Endodermal cell (in vitro differentiated cells): ENCODE measurements around the gene FGB. TPM values are rescaled to one million over a fixed set of nuclear protein-coding genes. Genes with fewer than 3 reads are reported as not detected.

ENCODE experiments used
- DNase-seq: peaks from one replicate; pipeline ENCODE4 v3.0.0-alpha.2; 2017
- H3K27ac ChIP-seq: 2 replicates; pipeline ENCODE4 v1.5.1; 2013; ENCODE audit warnings: mild to moderate bottlenecking, low read depth, low read length, moderate library complexity
- H3K27me3 ChIP-seq: 2 replicates; pipeline ENCODE4 v1.6.1; 2013; ENCODE audit warnings: mild to moderate bottlenecking, low read length, moderate library complexity; ENCODE audit not compliant: insufficient read depth, control insufficient read depth, poor library complexity, severe bottlenecking
- H3K36me3 ChIP-seq: 2 replicates; pipeline ENCODE4 v1.7.0; 2013; ENCODE audit warnings: mild to moderate bottlenecking, low read length, moderate library complexity; ENCODE audit not compliant: control insufficient read depth, insufficient read depth
- H3K4me1 ChIP-seq: one replicate; pipeline ENCODE4 v1.7.0; 2013; ENCODE audit warnings: low read length; ENCODE audit not compliant: control insufficient read depth, insufficient read depth
- H3K4me3 ChIP-seq: 2 replicates; pipeline ENCODE4 v1.5.1; 2013; ENCODE audit warnings: mild to moderate bottlenecking, low read length, moderate library complexity
- H3K9ac ChIP-seq: 2 replicates; pipeline ENCODE4 v1.6.1; 2013; ENCODE audit warnings: mild to moderate bottlenecking, low read length, moderate library complexity; ENCODE audit not compliant: poor library complexity, severe bottlenecking; ENCODE audit errors: extremely low read depth
- H3K9me3 ChIP-seq: 2 replicates; pipeline ENCODE4 v1.6.1; 2013; ENCODE audit warnings: mild to moderate bottlenecking, low read length, moderate library complexity; ENCODE audit not compliant: control insufficient read depth
- H3K27ac Mint-ChIP-seq: 2 replicates; pipeline ENCODE4 v1.8.0; 2020; ENCODE audit warnings: mixed read lengths
- H3K27me3 Mint-ChIP-seq: 2 replicates; pipeline ENCODE4 v1.8.0; 2021; ENCODE audit warnings: mild to moderate bottlenecking, mixed read lengths; ENCODE audit not compliant: insufficient read depth
- H3K36me3 Mint-ChIP-seq: 2 replicates; pipeline ENCODE4 v1.8.0; 2020; ENCODE audit warnings: low read depth, mixed read lengths
- H3K4me1 Mint-ChIP-seq: 2 replicates; pipeline ENCODE4 v1.8.0; 2020; ENCODE audit warnings: mixed read lengths
- H3K4me3 Mint-ChIP-seq: 2 replicates; pipeline ENCODE4 v1.8.0; 2020; ENCODE audit warnings: mild to moderate bottlenecking, moderate library complexity, mixed read lengths
- H3K9me3 Mint-ChIP-seq: 2 replicates; pipeline ENCODE4 v1.8.0; 2020; ENCODE audit warnings: mild to moderate bottlenecking, mixed read lengths
- CTCF ChIP-seq: fragments of 200-600 bp; sonication (generic); conservative IDR thresholded peaks from 2 replicates; pipeline ENCODE4 v1.5.0; 2021; ENCODE audit warnings: antibody characterized with exemption, mild to moderate bottlenecking
- WGBS, 2 experiments: methylation state at CpG; one replicate each; pipeline versions ENCODE4 v1.1.5 to v1.1.7; 2013; ENCODE audit warnings: missing lambda C conversion rate in 2 of 2, mixed read lengths in 1 of 2; ENCODE audit not compliant: insufficient coverage in 1 of 2, insufficient read length in 1 of 2; 5-methylcytosine and 5-hydroxymethylcytosine counted together
- total RNA-seq, 2 donors: library from RNA; stranded (reverse); fragmentation: NEBNext Ultra II Directional in 1 of 2; extraction: Animal tissue kit (Norgen Biotek cat#: 25700) in 1 of 2; gene quantifications; 2 replicates in 1 of 2; 3 replicates in 1 of 2; pipeline ENCODE4 v1.2.1, GENCODE V29; 2021

FGB gene
- total RNA-seq, 2 donors from 2014 or later = 0.55 TPM; not detected in 1

- peaks cover 3% of the 10 kb centered on the region for H3K27me3 Mint-ChIP-seq
- no peak overlapping the region for H3K9ac ChIP-seq
- no peaks in the 10 kb centered on the region for H3K36me3 ChIP-seq
- 91 to 92% methylated on average over 1 of the region's 1 CpG for WGBS, 2 experiments
- H3K4me3 Mint-ChIP-seq = no peak overlapping the region
- H3K9me3 Mint-ChIP-seq = no peaks in the 10 kb centered on the region
- DNase-seq = no peak
- no peak for TF ChIP-seq CTCF
- no peak overlapping the region for H3K4me3 ChIP-seq
- no peaks in the 10 kb centered on the region for H3K4me1 ChIP-seq
- no peaks in the 10 kb centered on the region for H3K9me3 ChIP-seq
- no peak overlapping the region for H3K27ac Mint-ChIP-seq
- no peaks in the 10 kb centered on the region for H3K4me1 Mint-ChIP-seq
- no peaks in the 10 kb centered on the region for H3K36me3 Mint-ChIP-seq
- no peaks in the 10 kb centered on the region for H3K27me3 ChIP-seq
- no peak overlapping the region for H3K27ac ChIP-seq
Observed at GRCh38 chr4:154602404-154603020, 39.7 kb downstream of the FGB start.

GRCh38 chr4:154603033-154603943, 40.5 kb downstream of the FGB start:
- Histone ChIP-seq H3K4me1 (no peaks in the 10 kb centered on the region), H3K36me3 (no peaks in the 10 kb centered on the region), H3K9me3 (no peaks in the 10 kb centered on the region), H3K4me3 (no peak overlapping the region), H3K9ac (no peak overlapping the region), H3K27ac (no peak overlapping the region), H3K27me3 (no peaks in the 10 kb centered on the region)
- Mint-ChIP-seq H3K4me3 (no peak overlapping the region), H3K9me3 (no peaks in the 10 kb centered on the region), H3K36me3 (no peaks in the 10 kb centered on the region), H3K4me1 (no peaks in the 10 kb centered on the region), H3K27me3 (peaks cover 3% of the 10 kb centered on the region), H3K27ac (no peak overlapping the region)
- DNase-seq = no peak
- WGBS, 2 experiments = 93 to 94% methylated on average over 5 to 6 of the region's 6 CpGs
- no peak for TF ChIP-seq CTCF

GRCh38 chr4:154604696-154605200, 41.9 kb downstream of the FGB start:
- Mint-ChIP-seq H3K36me3 (no peaks in the 10 kb centered on the region), H3K4me1 (no peaks in the 10 kb centered on the region), H3K4me3 (no peak overlapping the region), H3K9me3 (no peaks in the 10 kb centered on the region), H3K27ac (no peak overlapping the region), H3K27me3 (peaks cover 5% of the 10 kb centered on the region)
- Histone ChIP-seq H3K4me3 (no peak overlapping the region), H3K27ac (no peak overlapping the region), H3K27me3 (peaks cover 6% of the 10 kb centered on the region), H3K36me3 (no peaks in the 10 kb centered on the region), H3K9ac (no peak overlapping the region), H3K4me1 (no peaks in the 10 kb centered on the region), H3K9me3 (no peaks in the 10 kb centered on the region)
- WGBS, 2 experiments = 97 to 100% methylated on average over 1 to 4 of the region's 4 CpGs
- DNase-seq = no peak
- no peak for TF ChIP-seq CTCF
